Psoas muscle (tissue), 8 donors: ENCODE results near the gene PTP4A2. TPM values are rescaled to one million over a fixed set of nuclear protein-coding genes. Genes with fewer than 3 reads are reported as not detected.

Experiments
- ATAC-seq, 4 donors: fragments of 200-7000 bp; cut with Tn5 transposase; one replicate each; pipeline ENCODE4 v1.9.1; 2020; ENCODE audit warnings: moderate library complexity in 3 of 4, mild to moderate bottlenecking in 2 of 4
- DNase-seq, 2 donors: peaks; one replicate each; pipeline ENCODE4 v3.0.0-alpha.2; 2020
- H3K27ac ChIP-seq: fragments of 200-600 bp; one replicate; pipeline ENCODE4 v1.8.0; 2022
- H3K27me3 ChIP-seq, 3 donors: fragments of 200-600 bp in 1 of 3; one replicate each; pipeline versions ENCODE4 v1.6.1 to v1.8.0; 2013 to 2022; ENCODE audit warnings: low read length in 2 of 3, mild to moderate bottlenecking in 2 of 3, moderate library complexity in 1 of 3; ENCODE audit not compliant: insufficient read depth in 3 of 3
- H3K36me3 ChIP-seq, 2 donors: fragments of 200-600 bp in 1 of 2; one replicate each; pipeline versions ENCODE4 v1.6.1 to v1.8.0; 2013 to 2022; ENCODE audit warnings: low read depth in 1 of 2, mild to moderate bottlenecking in 1 of 2, moderate library complexity in 1 of 2; ENCODE audit not compliant: insufficient read depth in 1 of 2
- H3K4me1 ChIP-seq: fragments of 200-600 bp; one replicate; pipeline ENCODE4 v1.8.0; 2022
- H3K4me3 ChIP-seq: fragments of 200-600 bp; one replicate; pipeline ENCODE4 v1.8.0; 2022; ENCODE audit warnings: mild to moderate bottlenecking
- H3K9me3 ChIP-seq: fragments of 200-600 bp; one replicate; pipeline ENCODE4 v1.8.0; 2022
- WGBS, 3 donors: extraction: QIAGEN DNeasy Blood & Tissue Kit; methylation state at CpG; one replicate each; pipeline versions ENCODE4 v1.1.6 to v1.1.7; 2013; 5-methylcytosine and 5-hydroxymethylcytosine counted together
- intact Hi-C, 2 donors: fragments of 100-400 bp; cut with DNase I; formaldehyde crosslinking; loops; one replicate each; pipeline versions ENCODE4 v1.11.0 to v1.14.2; 2022
- polyA plus RNA-seq, 3 donors: library from polyadenylated mRNA; stranded (reverse); fragments of 200-250 nt; gene quantifications; one replicate each; pipeline ENCODE4 v1.2.3, GENCODE V29; 2013
- total RNA-seq, 4 donors: library from RNA; stranded (reverse); fragmentation: NEBNext Ultra II Directional in 2 of 4; extraction: Animal tissue kit (Norgen Biotek cat#: 25700) in 2 of 4; gene quantifications; one replicate each; pipeline versions ENCODE4 v1.2.1 to v1.2.4, GENCODE V29; 2021 to 2023
- TF ChIP-seq, protein P1 (sequence below): fragments of 200-600 bp; IDR thresholded peaks from one replicate; pipeline ENCODE4 v1.8.0; 2022; ENCODE audit warnings: antibody characterized with exemption
- donor health status: healthy with polysubstance abuse.
- donor health status: DM: no; HTN: no; CAD: no; lungs with moderate emphysema.
- donor health status: Bipolar disorder and iron deficiency.
- donor health status: healthy.
- donor health status: DM: yes; HTN: yes; CAD: no.
- donor health status: DM: no; HTN: no; CAD: no.
- donor health status: DM: no; HTN: no; CAD: no.
- donor health status: DM: yes; HTN: yes; CAD: no.

The PTP4A2 gene
- total and polyA plus RNA-seq, 7 donors: 246 to 729 (median 370) TPM

DNA sequence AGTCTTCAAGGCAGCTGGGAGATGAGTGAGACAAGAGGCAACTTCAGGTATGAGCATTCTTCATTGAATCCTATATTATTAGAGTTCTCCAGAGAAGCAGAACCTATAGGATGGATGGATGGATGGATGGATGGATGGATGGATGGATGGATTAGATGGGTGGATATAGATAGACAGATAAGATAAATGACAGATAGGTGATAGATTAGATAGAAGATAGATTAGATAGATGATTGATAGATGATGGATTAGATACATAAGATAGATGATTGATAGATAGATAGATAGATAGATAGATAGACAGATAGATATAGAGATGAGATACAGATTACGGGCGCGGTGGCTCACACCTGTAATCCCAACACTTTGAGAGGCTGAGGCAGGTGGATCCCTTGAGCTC is 79.1 kb downstream of the PTP4A2 start:
- Histone ChIP-seq H3K4me1 (no peaks in the 10 kb centered on the region), H3K27me3 (no peaks in the 10 kb centered on the region), H3K36me3 (no peaks in the 10 kb centered on the region), H3K27ac (no peak overlapping the region), H3K9me3 (no peaks in the 10 kb centered on the region), H3K4me3 (no peak overlapping the region)
- ATAC-seq: no peak
- intact Hi-C loops: no loop called here
- TF ChIP-seq, protein P1, sequence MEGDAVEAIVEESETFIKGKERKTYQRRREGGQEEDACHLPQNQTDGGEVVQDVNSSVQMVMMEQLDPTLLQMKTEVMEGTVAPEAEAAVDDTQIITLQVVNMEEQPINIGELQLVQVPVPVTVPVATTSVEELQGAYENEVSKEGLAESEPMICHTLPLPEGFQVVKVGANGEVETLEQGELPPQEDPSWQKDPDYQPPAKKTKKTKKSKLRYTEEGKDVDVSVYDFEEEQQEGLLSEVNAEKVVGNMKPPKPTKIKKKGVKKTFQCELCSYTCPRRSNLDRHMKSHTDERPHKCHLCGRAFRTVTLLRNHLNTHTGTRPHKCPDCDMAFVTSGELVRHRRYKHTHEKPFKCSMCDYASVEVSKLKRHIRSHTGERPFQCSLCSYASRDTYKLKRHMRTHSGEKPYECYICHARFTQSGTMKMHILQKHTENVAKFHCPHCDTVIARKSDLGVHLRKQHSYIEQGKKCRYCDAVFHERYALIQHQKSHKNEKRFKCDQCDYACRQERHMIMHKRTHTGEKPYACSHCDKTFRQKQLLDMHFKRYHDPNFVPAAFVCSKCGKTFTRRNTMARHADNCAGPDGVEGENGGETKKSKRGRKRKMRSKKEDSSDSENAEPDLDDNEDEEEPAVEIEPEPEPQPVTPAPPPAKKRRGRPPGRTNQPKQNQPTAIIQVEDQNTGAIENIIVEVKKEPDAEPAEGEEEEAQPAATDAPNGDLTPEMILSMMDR: no peak
- no peak for DNase-seq
- WGBS, 3 donors: 98 to 99% (median 99%) methylated on average over 3 of the region's 3 CpGs

DNA sequence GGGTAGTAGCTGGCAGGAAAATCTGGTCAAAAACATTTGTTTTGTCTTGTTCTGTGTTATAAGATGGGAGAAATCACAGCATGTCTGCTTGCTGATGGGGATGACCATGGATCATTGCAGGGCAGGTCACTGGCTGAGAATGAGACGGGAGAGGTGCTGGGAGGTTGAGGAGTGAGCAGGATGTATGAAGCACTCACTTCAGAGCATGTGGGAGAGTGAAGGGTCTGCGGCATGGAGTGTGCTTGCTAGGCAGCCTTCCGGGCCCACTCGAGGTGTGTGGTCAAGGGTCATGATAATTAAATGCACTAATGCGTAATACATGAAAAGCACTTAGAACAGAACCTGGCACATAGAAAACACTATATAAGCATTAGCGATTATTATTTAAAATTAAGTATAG is 80.3 kb downstream of the PTP4A2 start:
- intact Hi-C loops: no loop called here
- Histone ChIP-seq H3K27ac (no peak overlapping the region), H3K9me3 (no peaks in the 10 kb centered on the region), H3K4me1 (no peaks in the 10 kb centered on the region), H3K36me3 (no peaks in the 10 kb centered on the region), H3K4me3 (no peak overlapping the region), H3K27me3 (no peaks in the 10 kb centered on the region)
- DNase-seq (no peak), ATAC-seq (no peak)
- WGBS, 3 donors: 79 to 88% (median 81%) methylated on average over 6 of the region's 6 CpGs
- TF ChIP-seq, protein P1: no peak

Other genes with a start within 250 kb of the PTP4A2 start
- gene COL16A1, start 234.4 kb downstream of the PTP4A2 start, total RNA-seq: 10 to 100 TPM in 1 of 4 donors, 1 to 10 TPM in 3; 6.1 to 14.2 (median 8.4) TPM
- 1 to 10 TPM; 2.9 to 4.1 (median 3.5) TPM for gene COL16A1, start 234.4 kb downstream of the PTP4A2 start, polyA plus RNA-seq
- 1 to 10 TPM in 3 of 4 donors, under 1 TPM in 1; 0.61 to 1.8 (median 1.2) TPM for gene ADGRB2, start 174.0 kb downstream of the PTP4A2 start, total RNA-seq
- gene ADGRB2, start 174.0 kb downstream of the PTP4A2 start, polyA plus RNA-seq: under 1 TPM; 0.44 to 0.73 (median 0.65) TPM
- under 1 TPM in 2 of 4 donors, not detected in 2; 0.15 to 0.32 TPM for gene SPOCD1, start 122.3 kb downstream of the PTP4A2 start, total RNA-seq
- gene SPOCD1, start 122.3 kb downstream of the PTP4A2 start, polyA plus RNA-seq: 1 to 10 TPM in 1 of 3 donors, under 1 TPM in 2; 0.05 to 2.5 (median 0.08) TPM
- 10 to 100 TPM; 46.5 to 64.5 (median 56.1) TPM for gene KHDRBS1, start 75.5 kb upstream of the PTP4A2 start, total RNA-seq
- gene KHDRBS1, start 75.5 kb upstream of the PTP4A2 start, polyA plus RNA-seq: 10 to 100 TPM; 30.6 to 40.4 (median 38.5) TPM
- 10 to 100 TPM in 2 of 4 donors, 1 to 10 TPM in 2; 7.2 to 11.5 (median 9.6) TPM for gene TMEM39B, start 134.6 kb upstream of the PTP4A2 start, total RNA-seq
- 1 to 10 TPM; 4.7 to 6.3 (median 5.6) TPM for gene TMEM39B, start 134.6 kb upstream of the PTP4A2 start, polyA plus RNA-seq
- 10 to 100 TPM; 67.4 to 98.3 (median 91.9) TPM for gene KPNA6, start 169.7 kb upstream of the PTP4A2 start, total RNA-seq
- 10 to 100 TPM; 13.4 to 51.1 (median 19.3) TPM for gene KPNA6, start 169.7 kb upstream of the PTP4A2 start, polyA plus RNA-seq
- gene TXLNA, start 241.3 kb upstream of the PTP4A2 start, total RNA-seq: 10 to 100 TPM; 12.9 to 21.5 (median 19.7) TPM
- gene TXLNA, start 241.3 kb upstream of the PTP4A2 start, polyA plus RNA-seq: 10 to 100 TPM in 2 of 3 donors, 1 to 10 TPM in 1; 8.0 to 15.7 (median 12.6) TPM